C4-2B (cell line): ENCODE measurements around the gene DHRS12.

Source experiments
- H3K27ac ChIP-seq: fragments of 450-650 bp; 2 replicates; pipeline ENCODE4 v1.5.1; 2017
- ZFX ChIP-seq: fragments of 450-650 bp; IDR thresholded peaks from 2 replicates; pipeline ENCODE4 v1.6.1; 2017
- TF ChIP-seq, protein P1 (sequence below): fragments of 450-650 bp; conservative IDR thresholded peaks from 2 replicates; pipeline ENCODE4 v1.5.1; 2017; ENCODE audit warnings: mild to moderate bottlenecking

Gene DHRS12

GRCh38 chr13:51778392-51778791 is 25.6 kb downstream of the DHRS12 start:
- TF ChIP-seq, protein P1, sequence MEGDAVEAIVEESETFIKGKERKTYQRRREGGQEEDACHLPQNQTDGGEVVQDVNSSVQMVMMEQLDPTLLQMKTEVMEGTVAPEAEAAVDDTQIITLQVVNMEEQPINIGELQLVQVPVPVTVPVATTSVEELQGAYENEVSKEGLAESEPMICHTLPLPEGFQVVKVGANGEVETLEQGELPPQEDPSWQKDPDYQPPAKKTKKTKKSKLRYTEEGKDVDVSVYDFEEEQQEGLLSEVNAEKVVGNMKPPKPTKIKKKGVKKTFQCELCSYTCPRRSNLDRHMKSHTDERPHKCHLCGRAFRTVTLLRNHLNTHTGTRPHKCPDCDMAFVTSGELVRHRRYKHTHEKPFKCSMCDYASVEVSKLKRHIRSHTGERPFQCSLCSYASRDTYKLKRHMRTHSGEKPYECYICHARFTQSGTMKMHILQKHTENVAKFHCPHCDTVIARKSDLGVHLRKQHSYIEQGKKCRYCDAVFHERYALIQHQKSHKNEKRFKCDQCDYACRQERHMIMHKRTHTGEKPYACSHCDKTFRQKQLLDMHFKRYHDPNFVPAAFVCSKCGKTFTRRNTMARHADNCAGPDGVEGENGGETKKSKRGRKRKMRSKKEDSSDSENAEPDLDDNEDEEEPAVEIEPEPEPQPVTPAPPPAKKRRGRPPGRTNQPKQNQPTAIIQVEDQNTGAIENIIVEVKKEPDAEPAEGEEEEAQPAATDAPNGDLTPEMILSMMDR = no peak
- TF ChIP-seq ZFX = no peak
- H3K27ac ChIP-seq = no peak overlapping the region

DNA sequence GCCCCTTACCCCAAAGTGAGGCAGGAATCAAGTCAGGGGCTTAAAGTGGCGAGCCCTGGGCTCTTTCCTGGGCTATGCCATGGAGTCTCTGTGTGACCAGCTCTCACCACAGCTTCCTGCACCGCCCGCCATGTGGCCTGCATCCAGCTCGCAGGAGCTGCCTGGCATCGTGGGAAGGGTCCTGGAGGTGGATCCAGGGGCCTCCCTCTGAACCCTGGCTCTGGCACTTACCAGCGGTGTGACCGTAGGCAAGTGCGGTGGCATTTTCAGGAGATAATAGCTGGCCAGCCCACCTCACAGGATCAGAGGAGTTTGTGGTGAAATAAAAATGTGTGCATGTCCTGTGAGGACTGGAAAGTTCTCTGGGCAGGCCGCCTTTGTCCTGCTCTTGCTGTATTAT is 26.0 kb downstream of the DHRS12 start:
- H3K27ac ChIP-seq = no peak overlapping the region
- TF ChIP-seq, protein P1 = no peak

DNA sequence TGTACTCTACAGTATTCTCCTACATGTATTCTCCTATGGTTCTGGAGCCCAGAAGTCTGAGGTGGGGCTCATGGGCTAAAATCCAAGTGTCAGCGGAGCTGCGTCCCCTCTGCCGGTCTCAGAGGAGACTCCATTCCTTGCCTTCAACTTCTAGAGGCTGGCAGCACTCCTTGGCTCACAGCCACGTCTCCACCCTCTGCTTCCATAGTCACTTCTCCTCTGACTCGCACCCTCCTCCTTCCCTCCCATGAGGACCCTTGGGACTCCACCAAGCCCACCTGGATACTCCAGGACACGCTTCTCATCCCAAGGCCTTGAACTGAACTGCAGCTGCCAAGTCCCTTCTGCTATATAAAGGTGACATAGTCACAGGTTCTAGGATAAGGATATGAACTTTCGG is 27.8 kb downstream of the DHRS12 start:
- TF ChIP-seq, protein P1 = no peak
- TF ChIP-seq ZFX = no peak
- H3K27ac ChIP-seq = no peak overlapping the region

DNA sequence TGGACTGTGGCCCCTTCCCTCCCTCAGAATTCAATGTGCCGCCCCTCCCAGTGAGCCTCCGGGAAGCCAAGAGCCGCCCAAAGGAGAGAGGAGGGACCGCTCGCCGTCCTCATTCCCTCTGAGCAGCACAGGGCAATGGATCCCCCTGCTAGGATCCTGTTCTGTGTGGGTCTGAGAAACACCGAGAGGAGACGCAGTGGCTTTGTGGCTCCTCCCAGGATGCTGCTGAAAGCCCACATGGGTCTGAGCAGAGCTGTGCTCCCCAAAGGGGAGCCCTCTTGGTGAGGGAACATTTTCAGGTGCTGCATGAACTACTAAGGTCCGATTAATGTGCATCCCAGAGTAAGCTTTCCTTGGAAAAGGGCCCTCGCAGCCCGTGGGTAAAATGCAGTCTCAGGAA is 30.4 kb downstream of the DHRS12 start:
- TF ChIP-seq, protein P1 = no peak
- no peak for TF ChIP-seq ZFX
- H3K27ac ChIP-seq = no peak overlapping the region

- TF ChIP-seq ZFX = no peak
- TF ChIP-seq, protein P1 = no peak
- H3K27ac ChIP-seq = no peak overlapping the region
These were observed 31.2 kb downstream of the DHRS12 start for GRCh38 chr13:51772781-51773180.

DNA sequence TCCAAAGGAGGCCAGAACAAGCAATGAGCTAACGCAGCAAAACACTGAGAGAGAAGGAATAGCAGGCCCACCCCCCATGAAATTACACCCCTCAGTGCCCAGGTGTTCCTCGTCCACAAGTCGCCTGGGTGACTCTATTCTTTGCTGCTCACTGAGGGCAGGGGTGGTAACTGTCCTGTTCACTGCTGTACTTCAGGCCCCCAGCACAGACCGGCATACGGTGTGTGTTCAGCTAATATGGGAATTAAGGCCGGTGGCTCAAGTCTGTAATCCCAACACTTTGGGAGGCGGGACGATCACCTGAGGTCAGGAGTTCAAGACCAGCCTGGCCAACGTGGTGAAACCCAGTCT is 31.9 kb downstream of the DHRS12 start:
- no peak overlapping the region for H3K27ac ChIP-seq
- no peak for TF ChIP-seq ZFX
- TF ChIP-seq, protein P1 = no peak

GRCh38 chr13:51771418-51772104 is 32.4 kb downstream of the DHRS12 start:
- no peak for TF ChIP-seq ZFX
- H3K27ac ChIP-seq = no peak overlapping the region

- no peak overlapping the region for H3K27ac ChIP-seq
- TF ChIP-seq, protein P1 = no peak
- TF ChIP-seq ZFX = no peak
These were observed 33.1 kb downstream of the DHRS12 start for GRCh38 chr13:51770681-51771417.
